Mononuclear cell (primary cell): ENCODE results near the gene SLFN13. TPM values are rescaled to one million over a fixed set of nuclear protein-coding genes. Genes with fewer than 3 reads are reported as not detected.
"Not testable (repeated sequence)": the region's sequence is repeated elsewhere in the genome, so short reads cannot be mapped to it uniquely, and the experiment has no call there.

Experiments
- H3K27me3 ChIP-seq: 2 replicates; pipeline ENCODE4 v1.6.0; 2011; ENCODE audit warnings: low read length, control low read depth; ENCODE audit not compliant: insufficient read depth
- H3K4me1 ChIP-seq: 2 replicates; pipeline ENCODE4 v1.5.1; 2011; ENCODE audit warnings: mild to moderate bottlenecking, low read length, control low read depth; ENCODE audit not compliant: insufficient read depth
- H3K4me3 ChIP-seq: 2 replicates; pipeline ENCODE4 v1.5.1; 2011; ENCODE audit warnings: mild to moderate bottlenecking, low read length, moderate library complexity
- H3K9me3 ChIP-seq: 2 replicates; pipeline ENCODE4 v1.5.1; 2011; ENCODE audit warnings: low read depth, mild to moderate bottlenecking, control low read depth, low read length
- total RNA-seq: library from RNA; depleted of rRNA; stranded (reverse); fragments of >200 nt; gene quantifications from one replicate; pipeline ENCODE4 v1.2.3, GENCODE V29; 2012

The SLFN13 gene
- 15.1 TPM for total RNA-seq

GRCh38 chr17:35448214-35448898, at the start of gene SLFN13:
SLFN13 (minus strand) TSS chr17:35448766; CDS start chr17:35445680, 3,086 bp downstream.
- Histone ChIP-seq H3K9me3 (no peaks in the 10 kb centered on the region), H3K4me1 (peaks cover 22% of the 10 kb centered on the region), H3K4me3 (peak within 1 kb of the TSS; percentile 51), H3K27me3 (no peaks in the 10 kb centered on the region)

- Histone ChIP-seq H3K4me3 (no peak overlapping the region), H3K4me1 (peaks cover 28% of the 10 kb centered on the region), H3K27me3 (peaks cover 77% of the 10 kb centered on the region), H3K9me3 (no peaks in the 10 kb centered on the region)
These were observed 48.1 kb upstream of the SLFN13 start for GRCh38 chr17:35496451-35497290.

- no peaks in the 10 kb centered on the region for H3K9me3 ChIP-seq
- H3K4me1 ChIP-seq, result peaks cover 43% of the 10 kb centered on the region
- H3K27me3 ChIP-seq, result peaks cover 96% of the 10 kb centered on the region
- no peak overlapping the region for H3K4me3 ChIP-seq
These were observed 44.5 kb upstream of the SLFN13 start for GRCh38 chr17:35493040-35493439.

- H3K4me1 ChIP-seq, result peaks cover 44% of the 10 kb centered on the region
- no peak overlapping the region for H3K4me3 ChIP-seq
- H3K9me3 ChIP-seq, result no peaks in the 10 kb centered on the region
- H3K27me3 ChIP-seq, result peaks cover 79% of the 10 kb centered on the region
These were observed 42.9 kb upstream of the SLFN13 start for GRCh38 chr17:35491417-35491816.

- Histone ChIP-seq H3K4me1 (peaks cover 36% of the 10 kb centered on the region), H3K4me3 (no peak overlapping the region), H3K27me3 (peaks cover 78% of the 10 kb centered on the region), H3K9me3 (no peaks in the 10 kb centered on the region)
These were observed 41.4 kb upstream of the SLFN13 start for GRCh38 chr17:35489944-35490343.

GRCh38 chr17:35488991-35489390, 40.4 kb upstream of the SLFN13 start:
- no peaks in the 10 kb centered on the region for H3K9me3 ChIP-seq

GRCh38 chr17:35486920-35487732, 38.6 kb upstream of the SLFN13 start:
- H3K9me3 ChIP-seq, result no peaks in the 10 kb centered on the region
- H3K4me3 ChIP-seq, result peak overlapping the region; percentile 63

More at GRCh38 chr17:35488991-35489390, 40.4 kb upstream of the SLFN13 start:
- H3K4me1 ChIP-seq, result peaks cover 36% of the 10 kb centered on the region
- H3K4me3 ChIP-seq, result no peak overlapping the region
- H3K27me3 ChIP-seq, result peaks cover 69% of the 10 kb centered on the region

GRCh38 chr17:35479271-35479670, 30.7 kb upstream of the SLFN13 start:
- Histone ChIP-seq H3K27me3 (peaks cover 8% of the 10 kb centered on the region), H3K4me3 (no peak overlapping the region), H3K4me1 (no peaks in the 10 kb centered on the region), H3K9me3 (no peaks in the 10 kb centered on the region)

More at GRCh38 chr17:35486920-35487732, 38.6 kb upstream of the SLFN13 start:
- peaks cover 36% of the 10 kb centered on the region for H3K4me1 ChIP-seq
- H3K27me3 ChIP-seq, result peaks cover 51% of the 10 kb centered on the region

GRCh38 chr17:35477248-35477647, 28.7 kb upstream of the SLFN13 start:
- H3K27me3 ChIP-seq, result peaks cover 8% of the 10 kb centered on the region
- H3K9me3 ChIP-seq, result no peaks in the 10 kb centered on the region
- no peak overlapping the region for H3K4me3 ChIP-seq
- H3K4me1 ChIP-seq, result no peaks in the 10 kb centered on the region

- Histone ChIP-seq H3K9me3 (no peaks in the 10 kb centered on the region), H3K4me1 (no peaks in the 10 kb centered on the region), H3K27me3 (peaks cover 8% of the 10 kb centered on the region), H3K4me3 (no peak overlapping the region)
These were observed 27.8 kb upstream of the SLFN13 start for GRCh38 chr17:35476283-35476820.

- Histone ChIP-seq H3K4me3 (no peak overlapping the region), H3K27me3 (no peaks in the 10 kb centered on the region), H3K9me3 (no peaks in the 10 kb centered on the region), H3K4me1 (peaks cover 15% of the 10 kb centered on the region)
These were observed 19.9 kb upstream of the SLFN13 start for GRCh38 chr17:35468475-35468874.

GRCh38 chr17:35467824-35468223, 19.3 kb upstream of the SLFN13 start:
- Histone ChIP-seq H3K27me3 (peaks cover 3% of the 10 kb centered on the region), H3K9me3 (no peaks in the 10 kb centered on the region), H3K4me3 (no peak overlapping the region), H3K4me1 (peaks cover 15% of the 10 kb centered on the region)

GRCh38 chr17:35460354-35460851, 11.8 kb upstream of the SLFN13 start:
- no peaks in the 10 kb centered on the region for H3K9me3 ChIP-seq
- no peak overlapping the region for H3K4me3 ChIP-seq
- H3K4me1 ChIP-seq, result peaks cover 8% of the 10 kb centered on the region
- H3K27me3 ChIP-seq, result peaks cover 21% of the 10 kb centered on the region

- H3K4me1 ChIP-seq, H3K4me3 ChIP-seq, H3K9me3 ChIP-seq, H3K27me3 ChIP-seq: not testable (repeated sequence)
These were observed 5.5 kb upstream of the SLFN13 start for GRCh38 chr17:35454035-35454434.
